ENCODE measurements around the gene DIMT1.
A peak's percentile ranks its signal among the peaks of the same experiment; 100 is the strongest.

Gene DIMT1

GRCh38 chr5:62403411-62404250 is at the start of gene DIMT1:
Gene DIMT1 (minus strand): TSS chr5:62403905. CDS start chr5:62403772, 133 bp downstream.
- peak; percentile 92 for DNase-seq

- no peak for DNase-seq
These were observed 46.6 kb upstream of the DIMT1 start for GRCh38 chr5:62450259-62450658.

- no peak for DNase-seq
These were observed 44.8 kb upstream of the DIMT1 start for GRCh38 chr5:62448528-62448927.

- no peak for DNase-seq
These were observed 28.9 kb upstream of the DIMT1 start for GRCh38 chr5:62432621-62433064.

- no peak for DNase-seq
These were observed 28.3 kb upstream of the DIMT1 start for GRCh38 chr5:62431735-62432620.

- DNase-seq, result no peak
These were observed 21.1 kb upstream of the DIMT1 start for GRCh38 chr5:62424763-62425162.

GRCh38 chr5:62421414-62421813 is 17.7 kb upstream of the DIMT1 start:
- DNase-seq, result no peak

- DNase-seq, result no peak
These were observed 15.9 kb upstream of the DIMT1 start for GRCh38 chr5:62419609-62420008.

GRCh38 chr5:62418462-62419076 is 14.9 kb upstream of the DIMT1 start:
- no peak for DNase-seq

GRCh38 chr5:62413711-62414110 is 10.0 kb upstream of the DIMT1 start:
- DNase-seq, result no peak

GRCh38 chr5:62412549-62413329 is 9.0 kb upstream of the DIMT1 start, which contains the start of gene IPO11:
Gene IPO11 (plus strand): TSS chr5:62412763. CDS start chr5:62437280, 24,517 bp downstream.
- peak; percentile 98 for DNase-seq

- no peak for DNase-seq
These were observed 8.3 kb downstream of the DIMT1 start for GRCh38 chr5:62395210-62395950.

GRCh38 chr5:62386824-62387223 is 16.9 kb downstream of the DIMT1 start:
- DNase-seq, result no peak

GRCh38 chr5:62385816-62386400 is 17.8 kb downstream of the DIMT1 start:
- no peak for DNase-seq

- DNase-seq, result no peak
These were observed 18.6 kb downstream of the DIMT1 start for GRCh38 chr5:62385131-62385530.

- DNase-seq, result no peak
These were observed 27.6 kb downstream of the DIMT1 start for GRCh38 chr5:62376064-62376463.

- no peak for DNase-seq
These were observed 28.1 kb downstream of the DIMT1 start for GRCh38 chr5:62375627-62376026.

- DNase-seq, result no peak
These were observed 29.6 kb downstream of the DIMT1 start for GRCh38 chr5:62374090-62374489.

- no peak for DNase-seq
These were observed 30.3 kb downstream of the DIMT1 start for GRCh38 chr5:62373382-62373781.

- no peak for DNase-seq
These were observed 31.1 kb downstream of the DIMT1 start for GRCh38 chr5:62372600-62372999.

GRCh38 chr5:62371409-62371808 is 32.3 kb downstream of the DIMT1 start:
- no peak for DNase-seq

Measured in NCI-H446 treated with DMSO at 0.1 percent for 48 hours (cell line).